CD14-positive monocyte (primary cell): ENCODE data around the gene CACNA1S. TPM values are rescaled to one million over a fixed set of nuclear protein-coding genes. Genes with fewer than 3 reads are reported as not detected.

Experiments used
- DNase-seq, 3 donors: peaks; one replicate each; pipeline ENCODE4 v3.0.0-alpha.2; 2011 to 2022
- H2AFZ ChIP-seq: 2 replicates; pipeline ENCODE4 v1.6.0; 2012; ENCODE audit warnings: mild to moderate bottlenecking, low read depth, low read length, inconsistent platforms; ENCODE audit not compliant: insufficient read depth, poor library complexity, severe bottlenecking
- H3K27ac ChIP-seq, 2 donors: 1 replicate in 1 of 2; 2 replicates in 1 of 2; pipeline ENCODE4 v1.5.1; 2012 to 2013; ENCODE audit warnings: low read length in 2 of 2, control low read depth in 1 of 2, inconsistent platforms in 1 of 2, low read depth in 1 of 2, mild to moderate bottlenecking in 1 of 2
- H3K27me3 ChIP-seq, 2 donors: one replicate each; pipeline versions ENCODE4 v1.6.0 to v1.6.1; 2011 to 2013; ENCODE audit warnings: low read length in 2 of 2; ENCODE audit not compliant: control insufficient read depth in 2 of 2, insufficient read depth in 2 of 2
- H3K36me3 ChIP-seq, 2 donors: replicated peaks in 1 of 2; 1 replicate in 1 of 2; 2 replicates in 1 of 2; pipeline versions ENCODE4 v1.5.1 to v1.6.1; 2012 to 2013; ENCODE audit warnings: low read length in 2 of 2, control low read depth in 1 of 2, inconsistent platforms in 1 of 2, mild to moderate bottlenecking in 1 of 2; ENCODE audit not compliant: insufficient read depth in 2 of 2, control insufficient read depth in 1 of 2
- H3K4me1 ChIP-seq, 2 donors: 1 replicate in 1 of 2; 2 replicates in 1 of 2; pipeline versions ENCODE4 v1.5.1 to v1.6.1; 2012 to 2013; ENCODE audit warnings: low read length in 2 of 2, control low read depth in 1 of 2, inconsistent platforms in 1 of 2, mild to moderate bottlenecking in 1 of 2, moderate library complexity in 1 of 2; ENCODE audit not compliant: insufficient read depth in 2 of 2, control insufficient read depth in 1 of 2
- H3K4me2 ChIP-seq: replicated peaks from 2 replicates; pipeline ENCODE3; 2012; ENCODE audit warnings: low read length, moderate library complexity, mild to moderate bottlenecking; ENCODE audit not compliant: poor library complexity, severe bottlenecking; ENCODE audit errors: extremely low read depth
- H3K4me3 ChIP-seq, 3 experiments: fragments of 200-600 bp in 1 of 3; sonication (generic) in 1 of 3; replicated peaks in 1 of 3; 1 replicate in 2 of 3; 2 replicates in 1 of 3; pipeline ENCODE4 v1.5.1; 2011 to 2013; ENCODE audit warnings: low read length in 3 of 3, mild to moderate bottlenecking in 3 of 3, control low read depth in 2 of 3, low read depth in 2 of 3, inconsistent platforms in 1 of 3, moderate library complexity in 1 of 3
- H3K79me2 ChIP-seq: 2 replicates; pipeline ENCODE4 v1.6.0; 2012; ENCODE audit warnings: mild to moderate bottlenecking, control low read depth, inconsistent platforms, low read length, moderate library complexity; ENCODE audit not compliant: insufficient read depth
- H3K9ac ChIP-seq: 2 replicates; pipeline ENCODE4 v1.6.0; 2017; ENCODE audit warnings: low read length, mild to moderate bottlenecking; ENCODE audit not compliant: insufficient read depth, poor library complexity, severe bottlenecking
- H3K9me3 ChIP-seq, 2 donors: replicated peaks in 1 of 2; 1 replicate in 1 of 2; 2 replicates in 1 of 2; pipeline versions ENCODE4 v1.5.1 to v1.6.1; 2012 to 2013; ENCODE audit warnings: low read length in 2 of 2, control low read depth in 1 of 2; ENCODE audit not compliant: control insufficient read depth in 1 of 2, insufficient read depth in 1 of 2
- H4K20me1 ChIP-seq: 2 replicates; pipeline ENCODE4 v1.6.0; 2012; ENCODE audit warnings: mild to moderate bottlenecking, low read length, control low read depth, moderate library complexity; ENCODE audit not compliant: insufficient read depth
- H3K27ac Mint-ChIP-seq, 7 donors: one replicate each; pipeline ENCODE4 v1.8.0; 2020; ENCODE audit warnings: mild to moderate bottlenecking in 7 of 7, mixed read lengths in 7 of 7, moderate library complexity in 6 of 7, inconsistent platforms in 2 of 7
- H3K27me3 Mint-ChIP-seq, 3 donors: one replicate each; pipeline ENCODE4 v1.8.0; 2021 to 2022; ENCODE audit warnings: low read depth in 3 of 3, mild to moderate bottlenecking in 3 of 3, mixed read lengths in 3 of 3, moderate library complexity in 3 of 3, inconsistent platforms in 1 of 3
- H3K36me3 Mint-ChIP-seq, 2 donors: one replicate each; pipeline ENCODE4 v1.8.0; 2020; ENCODE audit warnings: mixed read lengths in 2 of 2, inconsistent platforms in 1 of 2, mild to moderate bottlenecking in 1 of 2
- H3K4me1 Mint-ChIP-seq: one replicate; pipeline ENCODE4 v1.8.0; 2020; ENCODE audit warnings: mild to moderate bottlenecking, mixed read lengths
- H3K4me3 Mint-ChIP-seq, 2 donors: one replicate each; pipeline ENCODE4 v1.8.0; 2020; ENCODE audit warnings: mild to moderate bottlenecking in 2 of 2, mixed read lengths in 2 of 2, moderate library complexity in 1 of 2
- H3K9me3 Mint-ChIP-seq, 7 donors: one replicate each; pipeline ENCODE4 v1.8.0; 2020 to 2022; ENCODE audit warnings: mixed read lengths in 7 of 7, mild to moderate bottlenecking in 6 of 7, moderate library complexity in 6 of 7, inconsistent platforms in 2 of 7
- WGBS: methylation state at CpG from one replicate; pipeline ENCODE4 v1.1.5; 2013; ENCODE audit warnings: missing lambda C conversion rate; ENCODE audit not compliant: insufficient coverage; 5-methylcytosine and 5-hydroxymethylcytosine counted together
- intact Hi-C, 2 donors: fragments of 100-400 bp; cut with micrococcal nuclease; formaldehyde crosslinking; loops; one replicate each; pipeline versions ENCODE4 v1.15.0 to v1.15.1; 2023
- polyA plus RNA-seq, 3 donors: library from polyadenylated mRNA; depleted of rRNA in 1 of 3; unstranded in 2 of 3; stranded (reverse) in 1 of 3; fragments of 300-500 nt in 2 of 3; fragments of >200 nt in 1 of 3; fragmentation: Illumina TruSeq in 2 of 3; gene quantifications; 1 replicate in 2 of 3; 2 replicates in 1 of 3; pipeline ENCODE4 v1.2.3, GENCODE V29; 2012 to 2021
- TF ChIP-seq, protein P1 (sequence below): fragments of 200-600 bp; IDR thresholded peaks from one replicate; pipeline ENCODE4 v1.8.0; 2022; ENCODE audit warnings: antibody characterized with exemption, mild to moderate bottlenecking

Gene CACNA1S
- polyA plus RNA-seq, 3 donors = not detected

DNA sequence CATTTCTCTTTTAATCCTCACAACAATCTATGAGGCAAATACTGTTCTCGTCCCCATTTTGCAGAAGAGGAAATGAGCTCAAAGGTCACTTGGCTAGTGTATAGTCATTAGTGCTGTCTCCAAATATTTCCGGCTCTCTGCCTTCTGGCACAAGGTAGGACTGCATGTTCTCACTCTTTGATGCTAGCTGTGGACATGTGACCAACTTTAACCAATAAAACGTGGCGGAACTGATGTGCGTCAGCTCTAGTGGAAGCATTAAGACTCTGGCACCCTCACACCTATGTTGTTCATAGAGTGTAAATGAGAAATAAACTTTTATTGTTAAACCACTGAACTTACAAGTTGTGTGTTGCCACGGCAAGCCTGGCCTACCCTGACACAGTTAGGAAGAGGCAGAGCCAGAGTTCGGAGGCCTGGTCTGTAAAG is 83.8 kb downstream of the CACNA1S start:
- H3K4me1 Mint-ChIP-seq = peaks cover 54% of the 10 kb centered on the region
- no peak overlapping the region for H3K9ac ChIP-seq
- H4K20me1 ChIP-seq = peaks cover 26% of the 10 kb centered on the region
- H3K9me3 ChIP-seq = no peaks in the 10 kb centered on the region
- H3K27ac Mint-ChIP-seq = peak overlapping the region in 4 of 7 donors; percentile 59 to 86 (median 68)
- DNase-seq = peak; percentile 59 to 80 (median 80)
- no peak overlapping the region for H3K27ac ChIP-seq
- 64% methylated on average over 3 of the region's 7 CpGs for WGBS
- peaks cover 53 to 55% of the 10 kb centered on the region in 2 donors for H3K4me1 ChIP-seq
- no peak overlapping the region for H3K4me3 Mint-ChIP-seq
- no peaks in the 10 kb centered on the region for H3K36me3 ChIP-seq
- peaks cover 1 to 7% (median 4%) of the 10 kb centered on the region in 3 donors for H3K27me3 Mint-ChIP-seq
- intact Hi-C loops = no loop called here
- H2AFZ ChIP-seq = no peak overlapping the region
- no peaks in the 10 kb centered on the region for H3K79me2 ChIP-seq
- H3K4me2 ChIP-seq = peak overlapping the region; percentile 5
- no peaks in the 10 kb centered on the region for H3K36me3 Mint-ChIP-seq
- H3K27me3 ChIP-seq = no peaks in the 10 kb centered on the region
- H3K9me3 Mint-ChIP-seq = peaks cover 0 to 2% (median 0%) of the 10 kb centered on the region in 7 donors
- TF ChIP-seq, protein P1, sequence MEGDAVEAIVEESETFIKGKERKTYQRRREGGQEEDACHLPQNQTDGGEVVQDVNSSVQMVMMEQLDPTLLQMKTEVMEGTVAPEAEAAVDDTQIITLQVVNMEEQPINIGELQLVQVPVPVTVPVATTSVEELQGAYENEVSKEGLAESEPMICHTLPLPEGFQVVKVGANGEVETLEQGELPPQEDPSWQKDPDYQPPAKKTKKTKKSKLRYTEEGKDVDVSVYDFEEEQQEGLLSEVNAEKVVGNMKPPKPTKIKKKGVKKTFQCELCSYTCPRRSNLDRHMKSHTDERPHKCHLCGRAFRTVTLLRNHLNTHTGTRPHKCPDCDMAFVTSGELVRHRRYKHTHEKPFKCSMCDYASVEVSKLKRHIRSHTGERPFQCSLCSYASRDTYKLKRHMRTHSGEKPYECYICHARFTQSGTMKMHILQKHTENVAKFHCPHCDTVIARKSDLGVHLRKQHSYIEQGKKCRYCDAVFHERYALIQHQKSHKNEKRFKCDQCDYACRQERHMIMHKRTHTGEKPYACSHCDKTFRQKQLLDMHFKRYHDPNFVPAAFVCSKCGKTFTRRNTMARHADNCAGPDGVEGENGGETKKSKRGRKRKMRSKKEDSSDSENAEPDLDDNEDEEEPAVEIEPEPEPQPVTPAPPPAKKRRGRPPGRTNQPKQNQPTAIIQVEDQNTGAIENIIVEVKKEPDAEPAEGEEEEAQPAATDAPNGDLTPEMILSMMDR = no peak
- H3K4me3 ChIP-seq = no peak overlapping the region

DNA sequence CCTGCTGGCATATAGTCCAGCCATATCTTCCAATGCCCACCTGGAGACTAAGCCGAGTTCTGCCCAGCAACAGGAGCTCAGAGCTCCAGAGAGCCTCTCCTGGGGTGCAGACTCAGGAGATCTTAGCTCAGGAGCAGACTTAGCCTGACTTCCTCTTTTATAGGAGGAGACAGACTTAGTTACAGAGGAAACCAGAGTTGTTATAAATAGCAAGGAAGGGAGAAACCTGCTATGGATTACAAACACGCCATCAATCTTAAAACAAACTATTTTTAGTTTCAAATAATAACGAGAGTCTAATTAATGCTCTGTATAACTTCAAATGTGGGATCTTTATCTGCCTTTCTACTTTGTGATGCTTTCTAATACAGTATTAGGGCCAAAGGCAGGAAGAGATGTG is 85.4 kb downstream of the CACNA1S start:
- DNase-seq = peak; percentile 35 to 75 (median 63)
- no peaks in the 10 kb centered on the region for H3K27me3 ChIP-seq
- peaks cover 0 to 2% (median 0%) of the 10 kb centered on the region in 7 donors for H3K9me3 Mint-ChIP-seq
- H3K79me2 ChIP-seq = peaks cover 14% of the 10 kb centered on the region
- H3K4me1 ChIP-seq = peaks cover 65 to 69% of the 10 kb centered on the region in 2 donors
- no peaks in the 10 kb centered on the region for H3K9me3 ChIP-seq
- no peak overlapping the region for H3K9ac ChIP-seq
- peak overlapping the region in 1 of 2 donors; percentile 2 for H3K27ac ChIP-seq
- peaks cover 65% of the 10 kb centered on the region for H3K4me1 Mint-ChIP-seq
- no CpG with 5 or more reads among the region's 3 CpGs for WGBS
- H4K20me1 ChIP-seq = peaks cover 35% of the 10 kb centered on the region
- no peaks in the 10 kb centered on the region for H3K36me3 Mint-ChIP-seq
- H3K4me3 Mint-ChIP-seq = peak overlapping the region; percentile 31 to 88
- H3K4me2 ChIP-seq = peak overlapping the region; percentile 73
- peak overlapping the region in 6 of 7 donors; percentile 22 to 83 (median 63) for H3K27ac Mint-ChIP-seq
- H3K36me3 ChIP-seq = no peaks in the 10 kb centered on the region
- no peak overlapping the region for H2AFZ ChIP-seq
- peak overlapping the region in 1 of 3 experiments; percentile 53 for H3K4me3 ChIP-seq
- H3K27me3 Mint-ChIP-seq = peaks cover 1 to 2% (median 1%) of the 10 kb centered on the region in 3 donors
- TF ChIP-seq, protein P1 = no peak
- intact Hi-C loops = no loop called here
